Esophagus (tissue), 2 donors: ENCODE measurements around the gene VRK3. TPM values are rescaled to one million over a fixed set of nuclear protein-coding genes. Genes with fewer than 3 reads are reported as not detected.
A peak's percentile ranks its signal among the peaks of the same experiment; 100 is the strongest.

ENCODE experiments used
- H3K27ac ChIP-seq, 2 donors: one replicate each; pipeline ENCODE4 v1.5.1; 2013; ENCODE audit warnings: low read depth in 2 of 2, mild to moderate bottlenecking in 2 of 2, inconsistent platforms in 1 of 2, low read length in 1 of 2, moderate library complexity in 1 of 2
- H3K27me3 ChIP-seq, 2 donors: one replicate each; pipeline ENCODE4 v1.6.1; 2013; ENCODE audit warnings: low read length in 2 of 2, control low read depth in 1 of 2, mild to moderate bottlenecking in 1 of 2; ENCODE audit not compliant: insufficient read depth in 2 of 2, control insufficient read depth in 1 of 2
- H3K36me3 ChIP-seq, 2 donors: one replicate each; pipeline ENCODE4 v1.6.1; 2013; ENCODE audit warnings: low read length in 1 of 2; ENCODE audit not compliant: control insufficient read depth in 2 of 2, insufficient read depth in 2 of 2
- H3K4me1 ChIP-seq, 2 donors: one replicate each; pipeline ENCODE4 v1.6.1; 2013; ENCODE audit warnings: low read length in 1 of 2; ENCODE audit not compliant: control insufficient read depth in 2 of 2, insufficient read depth in 2 of 2
- H3K4me3 ChIP-seq, 2 donors: one replicate each; pipeline ENCODE4 v1.5.1; 2013; ENCODE audit warnings: low read length in 2 of 2, mild to moderate bottlenecking in 2 of 2, low read depth in 1 of 2, moderate library complexity in 1 of 2
- H3K9me3 ChIP-seq, 2 donors: one replicate each; pipeline ENCODE4 v1.6.1; 2013; ENCODE audit warnings: mild to moderate bottlenecking in 2 of 2, low read depth in 1 of 2, low read length in 1 of 2, moderate library complexity in 1 of 2; ENCODE audit not compliant: control insufficient read depth in 2 of 2, insufficient read depth in 1 of 2
- WGBS, 2 donors: extraction: QIAGEN DNeasy Blood & Tissue Kit; methylation state at CpG; one replicate each; pipeline ENCODE4 v1.1.7; 2013; 5-methylcytosine and 5-hydroxymethylcytosine counted together
- polyA plus RNA-seq, 2 donors: library from polyadenylated mRNA; stranded (reverse); fragments of 200-250 nt; gene quantifications; one replicate each; pipeline ENCODE4 v1.2.3, GENCODE V29; 2013
- donor health status: healthy with polysubstance abuse.
- donor health status: Bipolar disorder and iron deficiency.

Gene VRK3
- polyA plus RNA-seq, 2 donors = 12.5 to 14.1 TPM

- Histone ChIP-seq H3K27me3 (no peaks in the 10 kb centered on the region), H3K27ac (no peak overlapping the region), H3K9me3 (no peaks in the 10 kb centered on the region), H3K36me3 (no peaks in the 10 kb centered on the region), H3K4me3 (no peak overlapping the region), H3K4me1 (peaks cover 0 to 2% of the 10 kb centered on the region in 2 donors)
- WGBS, 2 donors = 55 to 63% methylated on average over 11 of the region's 11 CpGs
Observed at GRCh38 chr19:49954933-49955332, 70.2 kb downstream of the VRK3 start.

DNA sequence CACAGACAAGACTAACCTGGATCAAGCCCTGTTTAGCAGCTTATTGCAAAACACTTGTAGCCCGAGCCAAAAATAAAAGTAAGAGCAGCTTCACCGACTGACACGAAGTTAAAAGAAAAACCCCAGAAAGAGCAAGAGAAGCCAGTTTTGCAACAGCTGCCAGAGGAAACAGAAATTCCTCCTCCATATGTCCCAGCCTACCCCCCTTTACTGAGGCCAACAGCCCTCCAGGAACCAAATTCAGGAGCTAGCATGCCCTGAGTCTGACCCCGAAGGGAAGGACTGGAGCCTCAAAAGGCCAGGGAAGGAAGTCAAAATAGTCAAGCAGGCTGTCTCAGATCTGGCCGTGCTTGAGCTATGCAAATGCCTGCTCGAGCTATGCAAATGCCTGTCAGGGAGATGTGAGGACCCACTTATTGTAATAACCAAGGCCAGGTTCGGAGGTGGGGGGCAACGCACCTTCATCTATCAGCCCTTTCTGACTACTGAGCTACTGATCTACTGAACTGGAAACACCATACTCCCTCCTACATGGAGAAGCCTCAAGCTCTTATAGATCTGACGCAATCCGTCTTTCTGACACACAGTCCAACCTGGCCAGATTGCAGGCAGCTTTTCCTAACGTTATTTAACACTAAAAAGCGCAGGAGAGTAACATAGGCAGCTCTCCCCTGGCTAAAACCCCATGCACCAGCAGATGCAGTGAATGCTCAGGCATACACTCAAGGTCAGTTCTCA, 70.9 kb downstream of the VRK3 start:
- H3K27me3 ChIP-seq = no peaks in the 10 kb centered on the region
- H3K9me3 ChIP-seq = no peaks in the 10 kb centered on the region
- H3K36me3 ChIP-seq = no peaks in the 10 kb centered on the region
- 16% methylated on average over 12 of the region's 12 CpGs for WGBS, 2 donors
- H3K4me3 ChIP-seq = no peak overlapping the region
- peaks cover 0 to 2% of the 10 kb centered on the region in 2 donors for H3K4me1 ChIP-seq
- peak overlapping the region; percentile 46 to 67 for H3K27ac ChIP-seq

DNA sequence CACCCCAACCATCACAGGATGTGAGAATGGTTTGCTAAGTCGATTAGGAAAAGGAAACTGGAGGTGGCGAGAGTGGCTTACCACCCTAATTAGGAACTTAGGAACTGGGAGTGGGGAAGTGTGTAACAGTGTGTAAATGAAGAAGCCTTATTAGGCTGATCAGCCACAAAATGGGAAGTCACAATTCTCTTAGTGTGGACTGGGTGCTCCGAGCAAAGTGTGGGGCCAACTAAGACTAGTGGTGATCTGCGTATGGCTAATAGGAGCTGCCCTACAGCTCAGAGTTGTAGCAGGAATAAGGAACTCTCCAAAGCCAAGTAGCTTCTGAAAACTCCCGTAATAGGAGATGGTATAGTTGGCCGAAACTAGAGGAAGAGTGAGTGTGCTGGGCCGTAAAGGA, 71.8 kb downstream of the VRK3 start:
- Histone ChIP-seq H3K4me1 (peaks cover 0 to 2% of the 10 kb centered on the region in 2 donors), H3K27me3 (no peaks in the 10 kb centered on the region), H3K27ac (no peak overlapping the region), H3K36me3 (no peaks in the 10 kb centered on the region), H3K9me3 (no peaks in the 10 kb centered on the region), H3K4me3 (no peak overlapping the region)
- 68 to 72% methylated on average over 7 of the region's 7 CpGs for WGBS, 2 donors

DNA sequence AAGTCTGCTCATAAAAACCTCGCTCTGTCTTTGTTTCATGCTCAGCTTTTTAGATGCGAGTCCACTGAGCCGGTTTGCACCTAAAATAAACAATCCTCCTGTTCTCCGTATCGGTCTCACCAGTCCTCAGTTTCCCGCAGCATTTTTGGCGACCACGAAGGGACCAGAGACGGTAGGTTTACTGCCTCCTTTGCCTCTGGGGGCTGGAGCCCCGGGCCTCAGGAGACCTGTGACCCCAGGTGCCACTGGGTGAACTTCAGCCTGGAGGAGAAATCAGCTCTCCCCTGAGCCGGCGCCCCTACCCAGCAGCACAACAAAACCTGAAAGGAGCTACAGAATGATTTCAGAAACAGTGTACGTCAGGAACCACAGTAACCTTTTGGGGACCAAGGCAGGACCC, 72.3 kb downstream of the VRK3 start:
- Histone ChIP-seq H3K36me3 (no peaks in the 10 kb centered on the region), H3K27me3 (no peaks in the 10 kb centered on the region), H3K4me3 (no peak overlapping the region), H3K9me3 (no peaks in the 10 kb centered on the region), H3K27ac (no peak overlapping the region), H3K4me1 (peaks cover 0 to 2% of the 10 kb centered on the region in 2 donors)
- 71 to 78% methylated on average over 13 of the region's 13 CpGs for WGBS, 2 donors

- H3K4me3 ChIP-seq = no peak overlapping the region
- H3K27ac ChIP-seq = no peak overlapping the region
- H3K9me3 ChIP-seq = no peaks in the 10 kb centered on the region
- H3K27me3 ChIP-seq = no peaks in the 10 kb centered on the region
- peaks cover 0 to 2% of the 10 kb centered on the region in 2 donors for H3K4me1 ChIP-seq
- no peaks in the 10 kb centered on the region for H3K36me3 ChIP-seq
Observed at GRCh38 chr19:49952479-49952836, 72.7 kb downstream of the VRK3 start.

- 83 to 89% methylated on average over 9 of the region's 9 CpGs for WGBS, 2 donors
- Histone ChIP-seq H3K27me3 (no peaks in the 10 kb centered on the region), H3K4me1 (peaks cover 0 to 2% of the 10 kb centered on the region in 2 donors), H3K36me3 (no peaks in the 10 kb centered on the region), H3K9me3 (no peaks in the 10 kb centered on the region), H3K27ac (no peak overlapping the region), H3K4me3 (no peak overlapping the region)
Observed at GRCh38 chr19:49951806-49952478, 73.2 kb downstream of the VRK3 start.

DNA sequence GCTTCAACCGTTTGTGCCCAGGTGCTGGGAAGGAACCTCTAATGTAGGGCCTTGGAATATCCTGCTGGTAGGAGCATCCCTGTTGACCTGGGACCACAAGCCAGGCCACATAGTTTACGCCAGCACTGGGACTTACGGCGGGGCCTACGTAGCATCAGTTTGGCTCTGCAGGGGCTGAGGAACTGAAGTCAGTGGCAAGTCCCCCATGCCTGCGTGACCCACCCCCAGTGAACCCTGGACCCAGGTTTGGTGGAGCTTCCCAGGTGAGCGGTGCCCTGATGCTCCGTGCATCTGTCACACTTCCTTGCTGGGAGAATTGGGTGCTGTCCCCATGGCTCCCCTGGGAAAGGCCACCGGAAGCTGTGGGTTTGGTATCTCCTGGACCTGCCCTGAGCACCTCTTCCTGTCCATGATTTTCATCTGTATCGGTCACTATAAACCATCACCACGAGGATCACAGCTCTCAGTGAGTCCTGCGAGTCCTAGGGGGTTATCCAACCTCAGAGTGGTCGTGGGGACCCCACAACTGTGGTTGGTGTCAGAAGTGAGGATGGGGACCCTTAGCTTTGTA, 74.1 kb downstream of the VRK3 start:
- H3K27me3 ChIP-seq = no peaks in the 10 kb centered on the region
- peaks cover 0 to 2% of the 10 kb centered on the region in 2 donors for H3K4me1 ChIP-seq
- H3K4me3 ChIP-seq = no peak overlapping the region
- H3K36me3 ChIP-seq = no peaks in the 10 kb centered on the region
- H3K27ac ChIP-seq = no peak overlapping the region
- WGBS, 2 donors = 84 to 85% methylated on average over 13 of the region's 13 CpGs
- no peaks in the 10 kb centered on the region for H3K9me3 ChIP-seq

GRCh38 chr19:49950590-49950948, 74.6 kb downstream of the VRK3 start:
- WGBS, 2 donors = 87 to 91% methylated on average over 5 of the region's 5 CpGs

DNA sequence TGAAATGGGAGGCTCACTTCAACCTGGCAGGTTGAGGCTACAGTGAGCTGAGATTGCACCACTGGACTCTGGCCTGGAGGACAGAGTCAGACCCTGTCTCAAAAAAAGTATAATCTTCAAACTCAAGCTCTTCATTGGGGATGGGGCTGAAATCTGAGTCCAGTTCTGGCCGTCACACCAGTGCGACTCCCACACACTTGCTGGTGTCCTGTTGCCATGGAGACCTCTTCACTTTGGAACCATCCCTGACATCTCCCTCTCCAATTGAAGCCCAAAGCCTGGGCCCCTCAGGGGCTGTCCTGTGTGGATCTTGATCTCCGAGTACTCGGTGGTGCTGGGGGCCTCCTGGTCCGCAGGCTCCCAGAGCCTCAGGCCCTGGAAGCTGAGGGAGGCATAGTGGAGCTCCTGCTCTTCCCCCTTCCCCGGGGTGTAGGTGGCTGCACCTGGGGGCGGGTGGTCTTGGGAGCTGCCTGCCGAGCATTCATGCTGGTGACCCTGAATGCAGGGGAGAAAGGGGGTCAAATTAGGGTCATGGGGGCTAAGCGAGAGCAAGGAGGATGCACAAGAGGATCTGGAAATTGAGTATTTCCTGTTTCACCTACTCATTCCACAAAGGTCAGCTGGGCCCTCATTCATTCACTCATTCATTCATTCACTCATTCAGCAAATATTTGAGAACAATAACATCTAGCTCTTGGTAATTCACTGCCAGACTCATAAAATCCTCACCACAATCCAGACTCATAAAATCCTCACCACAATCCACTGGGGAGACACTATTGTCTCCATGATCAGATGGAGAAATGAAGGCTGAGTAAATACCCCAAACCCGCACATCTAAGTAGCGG, 75.2 kb downstream of the VRK3 start:
- 78 to 80% methylated on average over 11 of the region's 11 CpGs for WGBS, 2 donors
- Histone ChIP-seq H3K27ac (no peak overlapping the region), H3K9me3 (no peaks in the 10 kb centered on the region), H3K36me3 (no peaks in the 10 kb centered on the region), H3K27me3 (no peaks in the 10 kb centered on the region), H3K4me1 (peaks cover 0 to 2% of the 10 kb centered on the region in 2 donors), H3K4me3 (no peak overlapping the region)

More at GRCh38 chr19:49950590-49950948, 74.6 kb downstream of the VRK3 start:
- Histone ChIP-seq H3K36me3 (no peaks in the 10 kb centered on the region), H3K27me3 (no peaks in the 10 kb centered on the region), H3K27ac (no peak overlapping the region), H3K9me3 (no peaks in the 10 kb centered on the region), H3K4me3 (no peak overlapping the region), H3K4me1 (peaks cover 0 to 2% of the 10 kb centered on the region in 2 donors)
